ENCODE results near the gene S1PR3.

- no peak for TF ChIP-seq CTCF (IDR thresholded peaks at IDR 0.05; ENCODE audit: extremely low read depth in 1 of 2, insufficient read depth in 1 of 2, low read depth in 1 of 2, low read length in 2 of 2)
- no peak for TF ChIP-seq EZH2 (IDR thresholded peaks at IDR 0.05; ENCODE audit: borderline replicate concordance, low read depth, low read length, severe bottlenecking)
- no peak for TF ChIP-seq JUN (IDR thresholded peaks at IDR 0.05; ENCODE audit: borderline replicate concordance, insufficient read depth, insufficient read length, low read depth)
- TF ChIP-seq POLR2AphosphoS5 (IDR thresholded peaks at IDR 0.05; ENCODE audit: insufficient read depth, low read depth, low read length), result no peak
- no peak for TF ChIP-seq POLR2A (IDR thresholded peaks at IDR 0.05; ENCODE audit: low read depth, low read length)
- TF ChIP-seq MYC (IDR thresholded peaks at IDR 0.05; ENCODE audit: low read depth, low read length), result no peak
- TF ChIP-seq GATA2 (IDR thresholded peaks at IDR 0.05; ENCODE audit: insufficient read depth, insufficient read length, low read depth, low read length), result no peak
- no peak for TF ChIP-seq MAX (IDR thresholded peaks at IDR 0.05; ENCODE audit: insufficient read depth, insufficient read length)
These were observed 16.6 kb upstream of the S1PR3 start for GRCh38 chr9:88974641-88975040.

All from endothelial cell of umbilical vein (primary cell).